RKO (cell line): Measurements from ENCODE around the gene SLC45A3.

Experiments used
- DNase-seq: peaks from one replicate; pipeline ENCODE4 v3.0.0-alpha.2; 2016; ENCODE audit warnings: low spot score

The SLC45A3 gene

DNA sequence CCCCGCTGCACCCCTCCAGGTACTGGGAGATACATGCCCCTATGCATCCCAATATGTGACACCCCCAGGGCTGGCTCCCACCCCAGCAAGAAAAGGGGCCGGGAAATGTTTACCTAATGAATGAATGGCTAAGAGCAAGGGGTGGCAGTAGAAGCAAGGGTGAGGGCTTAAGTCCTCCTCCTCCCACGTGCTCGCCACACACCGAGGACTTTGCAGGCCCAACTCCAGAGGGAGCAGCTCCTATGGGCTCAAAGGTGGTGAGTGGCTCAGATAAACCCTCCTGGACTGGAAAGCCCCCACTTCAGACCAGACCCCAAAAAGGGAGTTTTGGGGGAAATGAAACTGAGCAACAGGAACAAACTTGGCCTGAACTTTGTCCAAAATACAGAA is 11.4 kb downstream of the SLC45A3 start:
- no peak for DNase-seq

DNA sequence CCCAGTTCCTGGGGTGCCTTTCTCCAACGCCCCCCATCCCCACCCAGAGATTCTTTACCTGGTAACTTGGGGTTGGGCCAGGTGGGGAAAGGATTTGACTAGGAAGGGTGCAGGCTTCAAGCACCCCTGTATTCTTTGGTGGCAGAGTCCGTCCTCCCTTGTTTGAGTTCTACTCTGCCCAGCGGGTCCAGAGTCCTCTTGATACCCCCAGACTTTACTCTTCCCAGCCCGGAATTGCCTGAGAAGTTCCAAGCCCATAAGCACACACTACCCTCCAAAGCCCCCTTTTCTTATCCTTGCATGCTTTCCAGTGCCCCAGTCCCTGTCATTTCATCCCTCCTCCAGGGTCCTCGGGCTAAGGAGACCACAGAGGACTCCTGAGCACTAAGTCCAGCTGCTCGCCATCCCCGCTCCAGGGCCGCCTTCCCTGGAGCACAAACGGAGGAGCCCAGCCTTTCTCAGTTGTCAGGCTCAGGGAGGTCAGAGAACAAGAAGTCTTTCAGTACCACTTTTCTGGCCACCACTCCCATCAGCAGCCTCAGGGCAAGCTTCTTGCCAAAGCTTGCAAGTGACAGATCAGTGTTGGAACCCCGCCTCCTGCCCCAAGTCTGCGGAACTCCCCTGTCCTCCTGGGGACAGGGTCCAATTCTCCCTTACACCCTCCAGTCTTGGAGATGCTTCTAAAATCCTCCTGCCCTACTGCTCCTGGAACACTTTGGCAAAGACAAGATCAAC is 12.2 kb downstream of the SLC45A3 start:
- no peak for DNase-seq

GRCh38 chr1:205666372-205667166 is 13.7 kb downstream of the SLC45A3 start:
- DNase-seq: no peak

- DNase-seq: no peak
These were observed 14.9 kb downstream of the SLC45A3 start for GRCh38 chr1:205665201-205666045.

DNA sequence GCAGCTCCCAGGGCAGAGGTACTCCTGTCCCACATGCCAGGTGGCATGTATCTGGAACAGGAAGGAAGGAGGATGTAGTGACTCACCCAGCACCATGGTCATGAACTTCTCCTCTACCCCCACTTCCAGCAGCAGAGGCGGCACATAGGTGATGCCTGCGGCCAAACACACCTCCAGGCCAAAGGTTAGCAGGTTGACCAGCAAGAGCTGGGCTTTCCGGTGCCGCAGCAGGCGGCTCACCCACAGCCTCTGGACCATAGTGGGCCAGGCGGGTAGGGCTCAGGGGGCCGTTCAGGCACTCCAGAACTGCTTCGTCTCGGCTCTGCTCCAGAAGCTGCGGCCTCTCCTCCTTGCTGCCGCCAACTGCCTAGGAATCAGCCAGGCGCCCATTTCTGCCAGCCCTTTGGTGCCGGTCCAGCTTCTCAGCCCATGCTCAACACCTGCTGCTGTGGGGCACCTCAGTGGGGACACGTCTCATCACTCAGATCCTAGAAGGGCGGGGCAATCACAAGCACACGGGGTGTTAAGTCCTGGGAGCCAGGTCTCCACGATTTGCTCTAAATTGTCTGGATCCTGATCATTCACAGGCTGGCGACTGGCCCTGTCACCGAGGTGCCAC is 15.8 kb downstream of the SLC45A3 start:
- no peak for DNase-seq

DNA sequence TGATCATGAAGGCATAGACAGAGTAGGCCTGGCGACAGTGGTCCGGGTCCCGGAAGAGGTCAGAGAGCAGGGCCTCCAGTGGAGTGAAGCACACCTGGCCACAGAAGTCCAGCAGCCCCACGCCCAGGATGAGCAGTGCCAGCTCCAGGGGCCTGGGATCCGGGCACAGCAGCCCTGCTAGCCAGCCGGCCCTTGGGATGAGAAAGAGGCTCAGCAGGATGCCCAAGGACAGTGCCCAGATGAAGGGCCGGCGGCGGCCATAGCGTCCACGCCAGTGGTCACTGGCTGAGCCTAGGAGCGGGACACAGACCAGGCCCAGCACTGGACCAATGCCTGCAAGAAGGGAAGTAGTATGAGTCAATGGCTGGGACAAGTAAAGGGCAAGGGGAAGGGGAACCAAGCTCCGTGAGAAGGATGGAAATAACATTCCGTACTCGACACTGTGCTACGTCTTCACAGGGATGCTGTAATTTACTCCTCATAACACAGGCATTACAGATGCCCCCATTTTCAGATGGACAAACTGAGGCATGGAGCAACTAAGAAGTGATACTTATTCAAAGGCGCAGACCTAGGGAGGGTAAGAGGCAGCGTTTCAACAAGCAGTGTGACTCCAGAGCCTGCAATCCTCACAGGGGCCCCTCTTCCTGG is 16.9 kb downstream of the SLC45A3 start:
- no peak for DNase-seq

- no peak for DNase-seq
These were observed 17.5 kb downstream of the SLC45A3 start for GRCh38 chr1:205662791-205663190.

DNA sequence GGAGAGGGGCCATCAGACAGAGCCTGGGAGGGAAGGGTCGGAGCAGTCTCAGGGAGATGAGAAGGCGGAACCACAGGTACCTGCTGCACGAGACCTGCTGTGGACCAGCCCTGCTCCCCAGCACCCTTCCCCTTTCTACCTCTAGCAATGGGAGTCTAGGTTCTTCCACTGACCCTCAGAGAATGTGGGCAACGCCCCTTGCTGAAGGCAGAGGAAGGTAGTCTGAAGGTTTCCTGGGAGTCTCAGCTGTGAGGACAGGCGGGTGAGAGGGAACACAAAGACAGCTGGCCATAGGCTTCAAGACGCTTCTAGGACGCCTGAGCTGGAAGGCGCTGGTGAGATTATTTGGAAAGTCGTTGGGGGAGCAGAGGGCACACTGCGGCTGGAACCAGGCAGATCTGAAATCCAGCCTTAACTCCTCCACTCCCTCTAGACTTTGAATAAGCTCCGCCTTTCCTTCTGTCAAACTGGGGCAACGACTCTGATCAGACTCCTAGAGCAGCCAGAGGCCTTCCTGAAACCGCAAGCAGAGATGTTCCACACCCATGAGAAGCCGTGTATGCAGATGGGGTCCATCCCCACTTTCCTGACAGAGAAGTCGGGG is 18.1 kb downstream of the SLC45A3 start:
- no peak for DNase-seq

DNA sequence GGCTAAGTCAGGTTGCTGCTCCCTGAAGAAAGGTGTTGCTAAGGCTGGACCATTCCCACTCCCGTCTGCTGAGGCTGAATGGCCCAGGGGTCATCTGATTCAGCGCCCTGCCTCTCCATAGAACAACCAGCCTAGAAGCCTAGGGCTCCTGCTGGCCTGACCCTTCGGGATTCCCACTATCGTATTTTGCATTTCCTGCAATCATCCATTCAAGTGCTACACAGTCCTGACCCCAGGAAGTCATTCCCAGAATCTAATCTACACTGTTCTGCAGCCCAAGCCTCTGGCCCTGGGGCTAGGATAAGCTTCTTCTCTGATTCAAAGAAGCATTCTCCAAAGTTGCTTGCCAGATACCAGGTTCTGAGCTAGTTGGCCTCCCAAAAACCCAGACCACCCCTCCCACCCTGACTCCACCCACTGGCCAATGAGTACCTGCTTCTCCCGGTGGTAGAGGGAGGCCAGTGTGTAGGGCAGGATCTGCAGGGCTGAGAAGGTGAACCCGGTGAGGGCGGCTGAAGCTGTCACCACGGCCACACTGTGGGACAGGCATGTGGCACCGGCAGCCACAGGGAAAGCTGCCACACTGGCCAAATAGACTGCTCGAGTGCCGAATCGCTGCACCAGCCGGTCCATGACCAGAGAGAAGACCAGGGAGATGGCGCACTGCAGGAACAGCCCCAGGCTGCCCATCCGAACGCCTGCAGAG is 18.7 kb downstream of the SLC45A3 start:
- no peak for DNase-seq

GRCh38 chr1:205660361-205660760 is 19.9 kb downstream of the SLC45A3 start:
- DNase-seq: no peak

DNA sequence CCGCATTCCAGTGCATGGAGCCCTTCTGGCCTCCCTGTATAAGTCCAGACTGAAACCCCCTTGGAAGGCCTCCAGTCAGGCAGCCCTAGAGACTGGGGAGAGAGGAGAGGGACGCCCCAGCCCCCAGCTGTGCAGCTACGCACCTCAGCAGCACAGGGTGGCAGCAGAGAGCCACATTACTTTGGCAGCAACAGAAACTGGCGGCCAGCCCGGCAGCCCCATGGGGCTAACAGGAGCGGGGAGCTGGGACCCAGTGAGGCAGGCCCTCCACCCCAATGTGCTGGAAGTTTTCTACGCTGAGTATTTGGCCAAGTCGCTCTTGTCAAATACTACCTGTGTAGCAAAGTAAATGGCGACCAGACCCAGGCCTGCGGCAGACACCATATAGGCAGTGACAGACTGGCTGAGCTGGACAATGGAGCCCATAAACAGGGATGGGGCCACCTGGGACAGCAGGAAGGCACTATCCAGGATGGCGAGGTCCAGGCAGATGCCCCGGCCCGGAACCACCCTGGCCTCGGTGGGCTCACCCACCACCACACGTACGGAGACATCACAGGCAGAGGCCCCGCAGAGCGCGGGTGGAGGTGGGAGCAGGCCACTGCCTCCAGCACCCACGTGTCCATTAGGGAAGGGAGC is 21.2 kb downstream of the SLC45A3 start:
- peak; percentile 66 for DNase-seq

GRCh38 chr1:205656236-205656635 is 24.1 kb downstream of the SLC45A3 start:
- DNase-seq: no peak

- DNase-seq: no peak
These were observed 27.3 kb downstream of the SLC45A3 start for GRCh38 chr1:205652984-205653383.

- DNase-seq: no peak
These were observed 30.1 kb downstream of the SLC45A3 start for GRCh38 chr1:205650241-205650640.

DNA sequence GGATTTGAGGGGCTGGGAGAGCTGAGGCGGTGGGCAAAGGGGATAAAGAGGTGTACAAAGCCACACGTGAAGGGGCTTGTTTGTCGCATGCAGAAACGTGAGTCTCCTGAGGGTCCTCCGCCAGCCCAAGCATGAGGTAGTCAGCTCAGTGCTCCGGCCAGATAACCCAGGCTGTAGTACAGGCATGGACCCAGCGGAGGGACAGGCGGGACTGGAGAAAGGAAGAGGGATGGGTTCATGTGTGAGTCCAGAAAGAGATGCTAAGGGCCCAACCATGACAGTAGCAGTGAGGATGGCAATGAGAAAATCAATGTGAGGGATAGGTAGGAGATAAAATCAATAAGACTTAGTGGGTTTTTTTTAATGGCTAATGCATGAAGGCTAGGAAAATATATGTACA is 34.8 kb downstream of the SLC45A3 start:
- DNase-seq: no peak

- no peak for DNase-seq
These were observed 37.5 kb downstream of the SLC45A3 start for GRCh38 chr1:205642679-205643307.

DNA sequence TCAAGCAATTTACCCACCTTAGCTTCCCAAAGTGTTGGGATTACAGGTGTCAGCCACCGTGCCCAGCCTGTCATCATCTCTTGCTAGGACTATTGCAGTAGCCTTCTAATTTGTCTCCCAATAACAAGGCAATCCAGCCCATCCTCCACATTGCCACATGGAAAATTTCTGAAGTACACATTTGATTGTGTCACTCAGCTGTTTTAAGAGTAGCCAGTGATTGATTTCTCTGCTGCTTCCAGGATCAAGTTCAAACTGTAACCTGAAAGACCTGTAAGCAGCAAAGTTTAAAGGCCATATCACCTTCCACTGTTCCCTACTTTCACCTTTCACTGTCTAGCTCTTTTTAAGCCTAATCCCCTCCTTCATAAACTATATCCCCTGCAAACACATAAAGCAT is 40.7 kb downstream of the SLC45A3 start:
- DNase-seq: no peak

DNA sequence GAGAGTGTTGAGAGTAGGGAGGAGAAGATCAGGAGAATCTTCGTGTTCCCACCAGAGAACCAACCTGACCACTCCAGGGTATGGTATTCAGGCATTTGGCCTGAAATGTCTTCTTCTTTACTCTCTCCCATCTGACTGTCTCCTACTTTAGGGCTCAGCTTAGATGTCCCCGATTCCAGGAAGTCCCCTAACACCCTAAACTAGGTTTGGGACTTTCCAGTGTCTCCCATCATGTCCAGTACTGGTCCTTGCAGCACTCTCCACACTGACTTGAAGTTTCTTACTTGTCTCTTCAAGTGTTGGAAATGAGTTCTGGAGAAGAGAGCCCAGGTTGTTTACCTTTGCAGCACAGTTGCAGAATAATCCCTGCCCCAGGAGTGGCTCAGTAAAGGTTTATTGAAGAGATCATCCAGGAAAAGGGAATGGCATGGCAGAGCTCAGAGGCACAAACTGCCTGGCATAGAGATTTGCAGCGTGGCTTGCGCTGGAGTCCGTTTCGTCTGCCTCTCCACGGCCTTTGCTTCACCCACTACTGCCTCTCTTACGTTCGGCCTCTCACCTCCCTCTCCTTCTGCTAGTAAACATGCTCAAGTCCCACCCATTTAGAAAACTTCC is 42.3 kb downstream of the SLC45A3 start:
- no peak for DNase-seq

GRCh38 chr1:205636732-205637131 is 43.6 kb downstream of the SLC45A3 start:
- DNase-seq: no peak
